Subcutaneous abdominal adipose tissue (tissue), 5 donors: Measurements from ENCODE around the gene TCFL5.

Experiments used
- H3K27ac ChIP-seq: one replicate; pipeline ENCODE4 v1.7.0; 2013; ENCODE audit warnings: low read depth, mild to moderate bottlenecking, inconsistent platforms, low read length, moderate library complexity
- H3K27me3 ChIP-seq, 5 donors: one replicate each; pipeline ENCODE4 v1.7.0; 2013; ENCODE audit warnings: low read length in 5 of 5, inconsistent platforms in 1 of 5; ENCODE audit not compliant: control insufficient read depth in 5 of 5, insufficient read depth in 4 of 5
- H3K36me3 ChIP-seq, 5 donors: one replicate each; pipeline ENCODE4 v1.7.0; 2013; ENCODE audit warnings: low read length in 5 of 5; ENCODE audit not compliant: control insufficient read depth in 5 of 5, insufficient read depth in 5 of 5
- H3K4me1 ChIP-seq, 5 donors: one replicate each; pipeline ENCODE4 v1.7.0; 2013; ENCODE audit warnings: low read length in 5 of 5, mild to moderate bottlenecking in 3 of 5, moderate library complexity in 1 of 5; ENCODE audit not compliant: control insufficient read depth in 5 of 5, insufficient read depth in 5 of 5
- H3K4me3 ChIP-seq, 5 donors: one replicate each; pipeline ENCODE4 v1.7.0; 2013; ENCODE audit warnings: low read length in 5 of 5, low read depth in 1 of 5
- H3K9ac ChIP-seq, 5 donors: one replicate each; pipeline ENCODE4 v1.7.0; 2013; ENCODE audit warnings: low read length in 5 of 5, mild to moderate bottlenecking in 4 of 5, moderate library complexity in 3 of 5
- H3K9me3 ChIP-seq, 5 donors: one replicate each; pipeline ENCODE4 v1.7.0; 2013; ENCODE audit warnings: low read length in 5 of 5; ENCODE audit not compliant: control insufficient read depth in 5 of 5
- donor health status: healthy.
- donor health status: healthy.
- donor health status: healthy.
- donor health status: healthy.
- donor health status: healthy.

The TCFL5 gene

GRCh38 chr20:62895539-62895938, 33.9 kb upstream of the TCFL5 start:
- H3K36me3 ChIP-seq: peaks cover 8 to 60% (median 57%) of the 10 kb centered on the region in 5 donors
- no peaks in the 10 kb centered on the region for H3K9me3 ChIP-seq
- H3K4me3 ChIP-seq: no peak overlapping the region
- no peak overlapping the region for H3K27ac ChIP-seq
- no peaks in the 10 kb centered on the region for H3K27me3 ChIP-seq
- H3K9ac ChIP-seq: no peak overlapping the region
- H3K4me1 ChIP-seq: peaks cover 4 to 20% (median 12%) of the 10 kb centered on the region in 5 donors

GRCh38 chr20:62894261-62894660, 32.6 kb upstream of the TCFL5 start:
- Histone ChIP-seq H3K27ac (no peak overlapping the region), H3K27me3 (no peaks in the 10 kb centered on the region), H3K4me3 (no peak overlapping the region), H3K36me3 (peaks cover 8 to 73% (median 70%) of the 10 kb centered on the region in 5 donors), H3K4me1 (peaks cover 0 to 9% (median under 1%) of the 10 kb centered on the region in 5 donors), H3K9ac (no peak overlapping the region), H3K9me3 (no peaks in the 10 kb centered on the region)

GRCh38 chr20:62893700-62894099, 32.1 kb upstream of the TCFL5 start:
- Histone ChIP-seq H3K36me3 (peaks cover 8 to 78% (median 76%) of the 10 kb centered on the region in 5 donors), H3K27me3 (no peaks in the 10 kb centered on the region), H3K27ac (no peak overlapping the region), H3K4me1 (peaks cover 0 to 6% (median 0%) of the 10 kb centered on the region in 5 donors), H3K4me3 (no peak overlapping the region), H3K9me3 (no peaks in the 10 kb centered on the region), H3K9ac (no peak overlapping the region)

- Histone ChIP-seq H3K4me1 (peaks cover 0 to 6% (median 0%) of the 10 kb centered on the region in 5 donors), H3K27ac (no peak overlapping the region), H3K4me3 (no peak overlapping the region), H3K36me3 (peaks cover 8 to 88% (median 86%) of the 10 kb centered on the region in 5 donors), H3K9ac (no peak overlapping the region), H3K27me3 (no peaks in the 10 kb centered on the region), H3K9me3 (no peaks in the 10 kb centered on the region)
These were observed 31.0 kb upstream of the TCFL5 start for GRCh38 chr20:62892348-62893304.

GRCh38 chr20:62891111-62891510, 29.5 kb upstream of the TCFL5 start:
- Histone ChIP-seq H3K9ac (no peak overlapping the region), H3K4me3 (no peak overlapping the region), H3K27ac (no peak overlapping the region), H3K27me3 (no peaks in the 10 kb centered on the region), H3K36me3 (peaks cover 8 to 97% (median 92%) of the 10 kb centered on the region in 5 donors), H3K4me1 (peaks cover 0 to 6% (median 0%) of the 10 kb centered on the region in 5 donors), H3K9me3 (no peaks in the 10 kb centered on the region)

GRCh38 chr20:62890444-62890843, 28.8 kb upstream of the TCFL5 start:
- Histone ChIP-seq H3K9ac (no peak overlapping the region), H3K27me3 (no peaks in the 10 kb centered on the region), H3K4me1 (peaks cover 0 to 6% (median 0%) of the 10 kb centered on the region in 5 donors), H3K9me3 (no peaks in the 10 kb centered on the region), H3K4me3 (no peak overlapping the region), H3K36me3 (peaks cover 8 to 94% (median 91%) of the 10 kb centered on the region in 5 donors), H3K27ac (no peak overlapping the region)

GRCh38 chr20:62889871-62890270, 28.2 kb upstream of the TCFL5 start:
- peaks cover 8 to 93% (median 88%) of the 10 kb centered on the region in 5 donors for H3K36me3 ChIP-seq
- H3K4me1 ChIP-seq: peaks cover 0 to 6% (median 0%) of the 10 kb centered on the region in 5 donors
- no peak overlapping the region for H3K9ac ChIP-seq
- no peak overlapping the region for H3K27ac ChIP-seq
- no peaks in the 10 kb centered on the region for H3K27me3 ChIP-seq
- H3K9me3 ChIP-seq: no peaks in the 10 kb centered on the region
- H3K4me3 ChIP-seq: no peak overlapping the region

- Histone ChIP-seq H3K27ac (no peak overlapping the region), H3K36me3 (peaks cover 8 to 88% (median 83%) of the 10 kb centered on the region in 5 donors), H3K27me3 (no peaks in the 10 kb centered on the region), H3K9me3 (no peaks in the 10 kb centered on the region), H3K9ac (no peak overlapping the region), H3K4me3 (no peak overlapping the region), H3K4me1 (peaks cover 0 to 6% (median 0%) of the 10 kb centered on the region in 5 donors)
These were observed 27.8 kb upstream of the TCFL5 start for GRCh38 chr20:62889411-62889810.

GRCh38 chr20:62888910-62889309, 27.3 kb upstream of the TCFL5 start:
- Histone ChIP-seq H3K9ac (no peak overlapping the region), H3K27me3 (no peaks in the 10 kb centered on the region), H3K36me3 (peaks cover 8 to 83% (median 78%) of the 10 kb centered on the region in 5 donors), H3K9me3 (no peaks in the 10 kb centered on the region), H3K27ac (no peak overlapping the region), H3K4me3 (no peak overlapping the region), H3K4me1 (peaks cover 0 to 6% (median 0%) of the 10 kb centered on the region in 5 donors)

- Histone ChIP-seq H3K27me3 (no peaks in the 10 kb centered on the region), H3K4me3 (no peak overlapping the region), H3K36me3 (peaks cover 8 to 78% (median 73%) of the 10 kb centered on the region in 5 donors), H3K9me3 (no peaks in the 10 kb centered on the region), H3K9ac (no peak overlapping the region), H3K27ac (no peak overlapping the region), H3K4me1 (peaks cover 0 to 6% (median 0%) of the 10 kb centered on the region in 5 donors)
These were observed 26.8 kb upstream of the TCFL5 start for GRCh38 chr20:62888406-62888805.
